H9 (cell line): ENCODE data around the gene IGSF11. TPM values are rescaled to one million over a fixed set of nuclear protein-coding genes. Genes with fewer than 3 reads are reported as not detected.

Experiments used
- DNase-seq: peaks from one replicate; pipeline ENCODE4 v3.0.0-alpha.2; 2017
- H2AFZ ChIP-seq: one replicate; pipeline ENCODE4 v1.6.1; 2013; ENCODE audit warnings: mild to moderate bottlenecking, low read length, control low read depth, moderate library complexity
- H2AK5ac ChIP-seq: 2 replicates; pipeline ENCODE4 v1.6.1; 2013; ENCODE audit warnings: low read length, control low read depth, mixed read lengths; ENCODE audit not compliant: insufficient read length
- H2BK120ac ChIP-seq: one replicate; pipeline ENCODE4 v1.6.1; 2013; ENCODE audit warnings: low read depth, mild to moderate bottlenecking, low read length, control low read depth, inconsistent platforms; ENCODE audit not compliant: poor library complexity, severe bottlenecking
- H2BK12ac ChIP-seq: 2 replicates; pipeline ENCODE4 v1.6.1; 2013; ENCODE audit warnings: low read length, control low read depth, mixed read lengths, low read depth; ENCODE audit not compliant: insufficient read length
- H2BK15ac ChIP-seq: 2 replicates; pipeline ENCODE4 v1.6.1; 2013; ENCODE audit warnings: low read depth, low read length, control low read depth
- H2BK20ac ChIP-seq: one replicate; pipeline ENCODE4 v1.6.1; 2013; ENCODE audit warnings: low read depth, mild to moderate bottlenecking, low read length, control low read depth, inconsistent platforms; ENCODE audit not compliant: poor library complexity, severe bottlenecking
- H2BK5ac ChIP-seq: 2 replicates; pipeline ENCODE4 v1.6.1; 2013; ENCODE audit warnings: low read length, control low read depth, mixed read lengths; ENCODE audit not compliant: insufficient read length
- H3K14ac ChIP-seq: 2 replicates; pipeline ENCODE4 v1.6.1; 2013; ENCODE audit warnings: low read length, control low read depth; ENCODE audit not compliant: insufficient read depth
- H3K18ac ChIP-seq: 2 replicates; pipeline ENCODE4 v1.6.1; 2013; ENCODE audit warnings: low read depth, mild to moderate bottlenecking, mixed read lengths, low read length, control low read depth; ENCODE audit not compliant: insufficient read length
- H3K23ac ChIP-seq: 2 replicates; pipeline ENCODE4 v1.6.1; 2013; ENCODE audit warnings: low read length, control low read depth, mixed read lengths, low read depth; ENCODE audit not compliant: insufficient read length
- H3K23me2 ChIP-seq: 2 replicates; pipeline ENCODE4 v1.6.1; 2013; ENCODE audit warnings: low read depth, mild to moderate bottlenecking, mixed read lengths, low read length, control low read depth; ENCODE audit not compliant: insufficient read length, poor library complexity, severe bottlenecking
- H3K27ac ChIP-seq: 2 replicates; pipeline ENCODE4 v1.5.1; 2013; ENCODE audit warnings: low read length, control low read depth, mixed read lengths, low read depth; ENCODE audit not compliant: insufficient read length
- H3K27me3 ChIP-seq: 2 replicates; pipeline ENCODE4 v1.6.1; 2013; ENCODE audit warnings: low read length, control low read depth, inconsistent platforms; ENCODE audit not compliant: insufficient read depth
- H3K4ac ChIP-seq: 2 replicates; pipeline ENCODE4 v1.6.1; 2013; ENCODE audit warnings: low read depth, mild to moderate bottlenecking, control low read depth, inconsistent platforms, low read length, moderate library complexity
- H3K4me1 ChIP-seq: 2 replicates; pipeline ENCODE4 v1.6.1; 2013; ENCODE audit warnings: low read length, control low read depth, inconsistent platforms; ENCODE audit not compliant: insufficient read depth
- H3K4me2 ChIP-seq: 2 replicates; pipeline ENCODE4 v1.6.1; 2013; ENCODE audit warnings: low read length, control low read depth, mixed read lengths; ENCODE audit not compliant: insufficient read length, insufficient read depth
- H3K56ac ChIP-seq: 2 replicates; pipeline ENCODE4 v1.6.1; 2013; ENCODE audit warnings: low read depth, mild to moderate bottlenecking, mixed read lengths, low read length, control low read depth; ENCODE audit not compliant: insufficient read length
- H3K79me1 ChIP-seq: 2 replicates; pipeline ENCODE4 v1.6.1; 2013; ENCODE audit warnings: low read depth, mild to moderate bottlenecking, moderate library complexity, low read length, control low read depth, inconsistent platforms; ENCODE audit not compliant: insufficient read depth, poor library complexity, severe bottlenecking
- H3K79me2 ChIP-seq: 2 replicates; pipeline ENCODE4 v1.6.1; 2013; ENCODE audit warnings: low read length, control low read depth, inconsistent platforms; ENCODE audit not compliant: insufficient read depth
- H3K9ac ChIP-seq: 2 replicates; pipeline ENCODE4 v1.6.1; 2013; ENCODE audit warnings: low read length, control low read depth, mixed read lengths; ENCODE audit not compliant: insufficient read length; ENCODE audit errors: extremely low read depth
- H3K9me3 ChIP-seq: one replicate; pipeline ENCODE4 v1.6.1; 2013; ENCODE audit warnings: low read depth, low read length, inconsistent platforms; ENCODE audit not compliant: control insufficient read depth
- H3T11ph ChIP-seq: one replicate; pipeline ENCODE4 v1.6.1; 2013; ENCODE audit warnings: mild to moderate bottlenecking, low read length, control low read depth, inconsistent platforms
- H4K20me1 ChIP-seq: one replicate; pipeline ENCODE4 v1.6.1; 2013; ENCODE audit not compliant: control insufficient read depth, insufficient read length, insufficient read depth
- H4K5ac ChIP-seq: 2 replicates; pipeline ENCODE4 v1.6.1; 2013; ENCODE audit warnings: low read depth, mild to moderate bottlenecking, mixed read lengths, low read length, control low read depth; ENCODE audit not compliant: insufficient read length
- H4K8ac ChIP-seq: replicated peaks from 2 replicates; pipeline ENCODE4 v1.6.1; 2013; ENCODE audit warnings: low read length, control low read depth, mixed read lengths, low read depth; ENCODE audit not compliant: insufficient read length
- H4K91ac ChIP-seq: 2 replicates; pipeline ENCODE4 v1.6.1; 2013; ENCODE audit warnings: low read depth, mild to moderate bottlenecking, moderate library complexity, mixed read lengths, low read length, control low read depth; ENCODE audit not compliant: insufficient read length
- H3K27ac Mint-ChIP-seq, 3 experiments: 2 replicates in 2 of 3; 3 replicates in 1 of 3; pipeline ENCODE4 v1.8.0; 2020 to 2021; ENCODE audit warnings: mixed read lengths in 3 of 3, mild to moderate bottlenecking in 1 of 3, moderate library complexity in 1 of 3
- H3K27me3 Mint-ChIP-seq: 2 replicates; pipeline ENCODE4 v1.8.0; 2021; ENCODE audit warnings: low read depth, mild to moderate bottlenecking, moderate library complexity, mixed read lengths
- H3K36me3 Mint-ChIP-seq, 3 experiments: 2 replicates in 2 of 3; 3 replicates in 1 of 3; pipeline ENCODE4 v1.8.0; 2020 to 2021; ENCODE audit warnings: low read depth in 3 of 3, mixed read lengths in 3 of 3; ENCODE audit not compliant: insufficient read depth in 1 of 3
- H3K4me1 Mint-ChIP-seq, 2 experiments: 2 replicates each; pipeline ENCODE4 v1.8.0; 2020; ENCODE audit warnings: mixed read lengths in 2 of 2
- H3K4me3 Mint-ChIP-seq, 2 experiments: 2 replicates in 1 of 2; 3 replicates in 1 of 2; pipeline ENCODE4 v1.8.0; 2020 to 2021; ENCODE audit warnings: mild to moderate bottlenecking in 2 of 2, mixed read lengths in 2 of 2, moderate library complexity in 1 of 2
- H3K9me3 Mint-ChIP-seq, 2 experiments: 2 replicates in 1 of 2; 3 replicates in 1 of 2; pipeline ENCODE4 v1.8.0; 2020; ENCODE audit warnings: mild to moderate bottlenecking in 2 of 2, mixed read lengths in 2 of 2, moderate library complexity in 1 of 2
- CTCF ChIP-seq: fragments of 200-600 bp; sonication (generic); conservative IDR thresholded peaks from 3 replicates; pipeline ENCODE4 v1.8.0; 2021; ENCODE audit warnings: antibody characterized with exemption, mild to moderate bottlenecking
- WGBS: extraction: QIAGEN DNeasy Blood & Tissue Kit; methylation state at CpG from one replicate; pipeline ENCODE4 v1.1.7; 2013; ENCODE audit warnings: missing lambda C conversion rate, low lambda C conversion rate, mixed read lengths; ENCODE audit not compliant: insufficient read length; ENCODE audit errors: extremely low coverage; 5-methylcytosine and 5-hydroxymethylcytosine counted together
- total RNA-seq: library from RNA; stranded (reverse); gene quantifications from 2 replicates; pipeline ENCODE4 v1.2.1, GENCODE V29; 2021

IGSF11 gene
- total RNA-seq, 1 experiment from 2014 or later, result 1.6 TPM

- Histone ChIP-seq H3K18ac (no peak overlapping the region), H2AFZ (no peak overlapping the region), H3K9me3 (no peaks in the 10 kb centered on the region), H2BK120ac (no peak overlapping the region), H3K14ac (no peak overlapping the region), H4K8ac (no peak overlapping the region), H2BK15ac (no peak overlapping the region), H2BK12ac (no peak overlapping the region), H4K91ac (no peak overlapping the region), H3K4me1 (no peaks in the 10 kb centered on the region), H3K79me2 (no peaks in the 10 kb centered on the region), H2BK5ac (no peak overlapping the region), H2BK20ac (no peak overlapping the region), H3K23ac (no peak overlapping the region), H3K4me2 (no peak overlapping the region), H3T11ph (no peak overlapping the region), H3K23me2 (no peaks in the 10 kb centered on the region), H3K79me1 (no peaks in the 10 kb centered on the region), H3K27me3 (no peaks in the 10 kb centered on the region), H2AK5ac (no peak overlapping the region), H4K5ac (no peak overlapping the region), H3K27ac (no peak overlapping the region), H4K20me1 (no peaks in the 10 kb centered on the region), H3K4ac (no peak overlapping the region), H3K56ac (no peak overlapping the region), H3K9ac (no peak overlapping the region)
- no peaks in the 10 kb centered on the region for H3K27me3 Mint-ChIP-seq
- no peak for TF ChIP-seq CTCF
- no peak overlapping the region for H3K4me3 Mint-ChIP-seq
- H3K27ac Mint-ChIP-seq, result no peak overlapping the region; a peak in 1 of 7 replicates
- DNase-seq, result no peak
- H3K36me3 Mint-ChIP-seq, result peaks cover 0 to 9% (median 1%) of the 10 kb centered on the region in 3 experiments; a peak in 3 of 7 replicates
- H3K9me3 Mint-ChIP-seq, result peaks cover 3 to 6% of the 10 kb centered on the region in 2 experiments; a peak in 3 of 5 replicates
- no CpG with 5 or more reads among the region's 1 CpG for WGBS
- H3K4me1 Mint-ChIP-seq, result peaks cover 5 to 7% of the 10 kb centered on the region in 2 experiments; a peak in 3 of 4 replicates
Measured at GRCh38 chr3:118949113-118949760, 85.4 kb downstream of the IGSF11 start.
